SK-N-MC (cell line): ENCODE data around the gene HBA2.

Experiments used
- EZH2 ChIP-seq: fragments of 200-600 bp; sonication (generic); IDR thresholded peaks from one replicate; pipeline ENCODE4 v1.6.1; 2017; ENCODE audit warnings: antibody characterized with exemption
- FOXP2 ChIP-seq: optimal IDR thresholded peaks from 2 replicates; pipeline ENCODE3; 2011; ENCODE audit warnings: mild to moderate bottlenecking, moderate library complexity; ENCODE audit not compliant: insufficient read depth; ENCODE audit errors: extremely low read length, control extremely low read depth
- POLR2AphosphoS5 ChIP-seq: IDR thresholded peaks from 2 replicates; pipeline ENCODE4 v1.6.1; 2012; ENCODE audit warnings: mild to moderate bottlenecking, low read depth, low read length, borderline replicate concordance

DNA sequence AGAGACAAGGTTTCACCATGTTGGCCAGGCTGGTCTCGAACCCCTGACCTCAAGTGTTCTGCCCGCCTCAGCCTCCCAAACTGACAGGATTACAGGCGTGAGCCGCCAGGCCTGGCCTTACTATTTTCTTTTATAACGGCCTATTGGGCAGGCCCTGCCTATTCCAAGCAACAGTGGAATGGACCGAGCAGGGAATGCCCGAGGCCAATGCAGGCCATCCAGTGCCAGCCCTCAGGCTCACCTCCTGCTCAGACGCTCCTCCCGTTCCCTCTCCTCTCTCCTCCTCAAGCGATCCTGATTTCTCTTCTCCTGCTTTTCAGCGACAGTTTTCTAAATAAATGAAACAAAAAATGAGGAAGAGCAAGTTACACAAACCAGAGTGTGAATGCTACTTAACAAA, 20.0 kb downstream of the HBA2 start:
- no peak for TF ChIP-seq POLR2AphosphoS5
- TF ChIP-seq EZH2: no peak
- no peak for TF ChIP-seq FOXP2
